ENCODE data around the gene SUV39H1.
"Not testable (repeated sequence)": the region's sequence is repeated elsewhere in the genome, so short reads cannot be mapped to it uniquely, and the experiment has no call there.

DNA sequence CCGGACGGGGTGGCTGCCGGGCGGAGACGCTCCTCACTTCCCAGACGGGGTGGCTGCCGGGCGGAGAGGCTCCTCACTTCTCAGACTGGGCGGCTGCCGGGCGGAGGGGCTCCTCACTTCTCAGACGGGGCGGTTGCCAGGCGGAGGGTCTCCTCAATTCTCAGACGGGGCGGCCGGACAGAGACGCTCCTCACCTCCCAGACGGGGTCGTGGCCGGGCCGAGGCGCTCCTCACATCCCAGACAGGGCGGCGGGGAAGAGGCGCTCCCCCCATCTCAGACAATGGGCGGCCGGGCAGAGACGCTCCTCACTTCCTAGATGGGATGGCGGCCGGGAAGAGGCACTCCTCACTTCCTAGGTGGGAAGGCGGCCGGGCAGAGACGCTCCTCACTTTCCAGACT lies 36.8 kb upstream of the SUV39H1 start:
- TF ChIP-seq SP2 (tag by site-specific recombination; IDR thresholded peaks at IDR 0.05); ZNF169 (tag by site-specific recombination; IDR thresholded peaks at IDR 0.05); ZBTB7A (tag by site-specific recombination; IDR thresholded peaks at IDR 0.05; ENCODE audit: low read depth); ZNF660 (tag by site-specific recombination; IDR thresholded peaks at IDR 0.05); SETDB1 (IDR thresholded peaks at IDR 0.05; ENCODE audit: insufficient read length, low read length); ZNF521 (tag by site-specific recombination; IDR thresholded peaks at IDR 0.05): not testable (repeated sequence)
- TF ChIP-seq, protein P1, sequence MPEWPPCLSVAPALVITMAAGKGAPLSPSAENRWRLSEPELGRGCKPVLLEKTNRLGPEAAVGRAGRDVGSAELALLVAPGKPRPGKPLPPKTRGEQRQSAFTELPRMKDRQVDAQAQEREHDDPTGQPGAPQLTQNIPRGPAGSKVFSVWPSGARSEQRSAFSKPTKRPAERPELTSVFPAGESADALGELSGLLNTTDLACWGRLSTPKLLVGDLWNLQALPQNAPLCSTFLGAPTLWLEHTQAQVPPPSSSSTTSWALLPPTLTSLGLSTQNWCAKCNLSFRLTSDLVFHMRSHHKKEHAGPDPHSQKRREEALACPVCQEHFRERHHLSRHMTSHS (tag by site-specific recombination; IDR thresholded peaks at IDR 0.05) = not testable (repeated sequence)
- TF ChIP-seq, protein P2, sequence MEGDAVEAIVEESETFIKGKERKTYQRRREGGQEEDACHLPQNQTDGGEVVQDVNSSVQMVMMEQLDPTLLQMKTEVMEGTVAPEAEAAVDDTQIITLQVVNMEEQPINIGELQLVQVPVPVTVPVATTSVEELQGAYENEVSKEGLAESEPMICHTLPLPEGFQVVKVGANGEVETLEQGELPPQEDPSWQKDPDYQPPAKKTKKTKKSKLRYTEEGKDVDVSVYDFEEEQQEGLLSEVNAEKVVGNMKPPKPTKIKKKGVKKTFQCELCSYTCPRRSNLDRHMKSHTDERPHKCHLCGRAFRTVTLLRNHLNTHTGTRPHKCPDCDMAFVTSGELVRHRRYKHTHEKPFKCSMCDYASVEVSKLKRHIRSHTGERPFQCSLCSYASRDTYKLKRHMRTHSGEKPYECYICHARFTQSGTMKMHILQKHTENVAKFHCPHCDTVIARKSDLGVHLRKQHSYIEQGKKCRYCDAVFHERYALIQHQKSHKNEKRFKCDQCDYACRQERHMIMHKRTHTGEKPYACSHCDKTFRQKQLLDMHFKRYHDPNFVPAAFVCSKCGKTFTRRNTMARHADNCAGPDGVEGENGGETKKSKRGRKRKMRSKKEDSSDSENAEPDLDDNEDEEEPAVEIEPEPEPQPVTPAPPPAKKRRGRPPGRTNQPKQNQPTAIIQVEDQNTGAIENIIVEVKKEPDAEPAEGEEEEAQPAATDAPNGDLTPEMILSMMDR (tag by site-specific recombination; IDR thresholded peaks at IDR 0.05) = not testable (repeated sequence)
- TF ChIP-seq, protein P3, sequence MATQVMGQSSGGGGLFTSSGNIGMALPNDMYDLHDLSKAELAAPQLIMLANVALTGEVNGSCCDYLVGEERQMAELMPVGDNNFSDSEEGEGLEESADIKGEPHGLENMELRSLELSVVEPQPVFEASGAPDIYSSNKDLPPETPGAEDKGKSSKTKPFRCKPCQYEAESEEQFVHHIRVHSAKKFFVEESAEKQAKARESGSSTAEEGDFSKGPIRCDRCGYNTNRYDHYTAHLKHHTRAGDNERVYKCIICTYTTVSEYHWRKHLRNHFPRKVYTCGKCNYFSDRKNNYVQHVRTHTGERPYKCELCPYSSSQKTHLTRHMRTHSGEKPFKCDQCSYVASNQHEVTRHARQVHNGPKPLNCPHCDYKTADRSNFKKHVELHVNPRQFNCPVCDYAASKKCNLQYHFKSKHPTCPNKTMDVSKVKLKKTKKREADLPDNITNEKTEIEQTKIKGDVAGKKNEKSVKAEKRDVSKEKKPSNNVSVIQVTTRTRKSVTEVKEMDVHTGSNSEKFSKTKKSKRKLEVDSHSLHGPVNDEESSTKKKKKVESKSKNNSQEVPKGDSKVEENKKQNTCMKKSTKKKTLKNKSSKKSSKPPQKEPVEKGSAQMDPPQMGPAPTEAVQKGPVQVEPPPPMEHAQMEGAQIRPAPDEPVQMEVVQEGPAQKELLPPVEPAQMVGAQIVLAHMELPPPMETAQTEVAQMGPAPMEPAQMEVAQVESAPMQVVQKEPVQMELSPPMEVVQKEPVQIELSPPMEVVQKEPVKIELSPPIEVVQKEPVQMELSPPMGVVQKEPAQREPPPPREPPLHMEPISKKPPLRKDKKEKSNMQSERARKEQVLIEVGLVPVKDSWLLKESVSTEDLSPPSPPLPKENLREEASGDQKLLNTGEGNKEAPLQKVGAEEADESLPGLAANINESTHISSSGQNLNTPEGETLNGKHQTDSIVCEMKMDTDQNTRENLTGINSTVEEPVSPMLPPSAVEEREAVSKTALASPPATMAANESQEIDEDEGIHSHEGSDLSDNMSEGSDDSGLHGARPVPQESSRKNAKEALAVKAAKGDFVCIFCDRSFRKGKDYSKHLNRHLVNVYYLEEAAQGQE (tag by site-specific recombination; IDR thresholded peaks at IDR 0.05) = not testable (repeated sequence)
- TF ChIP-seq, protein P4, sequence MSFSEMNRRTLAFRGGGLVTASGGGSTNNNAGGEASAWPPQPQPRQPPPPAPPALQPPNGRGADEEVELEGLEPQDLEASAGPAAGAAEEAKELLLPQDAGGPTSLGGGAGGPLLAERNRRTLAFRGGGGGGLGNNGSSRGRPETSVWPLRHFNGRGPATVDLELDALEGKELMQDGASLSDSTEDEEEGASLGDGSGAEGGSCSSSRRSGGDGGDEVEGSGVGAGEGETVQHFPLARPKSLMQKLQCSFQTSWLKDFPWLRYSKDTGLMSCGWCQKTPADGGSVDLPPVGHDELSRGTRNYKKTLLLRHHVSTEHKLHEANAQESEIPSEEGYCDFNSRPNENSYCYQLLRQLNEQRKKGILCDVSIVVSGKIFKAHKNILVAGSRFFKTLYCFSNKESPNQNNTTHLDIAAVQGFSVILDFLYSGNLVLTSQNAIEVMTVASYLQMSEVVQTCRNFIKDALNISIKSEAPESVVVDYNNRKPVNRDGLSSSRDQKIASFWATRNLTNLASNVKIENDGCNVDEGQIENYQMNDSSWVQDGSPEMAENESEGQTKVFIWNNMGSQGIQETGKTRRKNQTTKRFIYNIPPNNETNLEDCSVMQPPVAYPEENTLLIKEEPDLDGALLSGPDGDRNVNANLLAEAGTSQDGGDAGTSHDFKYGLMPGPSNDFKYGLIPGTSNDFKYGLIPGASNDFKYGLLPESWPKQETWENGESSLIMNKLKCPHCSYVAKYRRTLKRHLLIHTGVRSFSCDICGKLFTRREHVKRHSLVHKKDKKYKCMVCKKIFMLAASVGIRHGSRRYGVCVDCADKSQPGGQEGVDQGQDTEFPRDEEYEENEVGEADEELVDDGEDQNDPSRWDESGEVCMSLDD (tag by site-specific recombination; IDR thresholded peaks at IDR 0.05) = not testable (repeated sequence)
